COLO668 (cell line): ENCODE results near the gene RBFOX2.

Experiments used
- DNase-seq: peaks from one replicate; lab custom pipeline; 2025; ENCODE audit not compliant: unreplicated experiment; lab: John Stamatoyannopoulos, UW

Gene RBFOX2

DNA sequence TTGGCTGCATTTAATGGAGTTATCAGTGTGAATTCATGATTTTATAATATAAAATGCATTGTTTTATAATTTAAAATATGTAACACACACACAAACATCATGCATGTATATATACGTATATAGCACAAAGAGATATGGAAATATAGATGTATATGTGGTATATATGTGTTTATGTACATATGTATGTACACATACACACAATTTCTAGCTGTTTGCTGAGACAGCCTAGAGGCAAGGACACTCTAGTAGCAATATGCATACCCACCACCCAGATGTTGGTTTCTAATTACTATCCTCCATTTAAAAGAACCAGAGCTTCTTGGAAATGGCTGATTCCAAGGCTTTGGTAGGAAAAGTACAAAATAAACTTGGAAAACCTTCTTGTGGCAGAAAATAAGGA is 50.4 kb downstream of the RBFOX2 start:
- no peak for DNase-seq

DNA sequence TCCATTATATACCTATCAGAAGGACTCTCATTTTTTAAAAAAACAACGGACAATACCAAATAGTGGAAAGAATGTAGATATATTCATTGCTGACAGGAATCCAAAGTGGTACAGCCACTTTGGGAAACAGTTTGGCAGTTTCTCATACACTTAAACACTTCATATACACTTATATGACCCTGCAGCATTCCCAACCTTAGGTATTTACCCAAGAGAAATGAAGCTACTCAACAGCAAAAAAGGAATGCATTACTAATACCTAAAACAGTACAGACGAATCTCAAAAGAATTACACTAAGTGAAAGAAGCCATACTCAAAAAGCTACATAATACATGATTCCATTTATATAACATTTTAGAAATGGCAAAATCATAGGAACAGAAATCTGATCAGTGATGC is 51.5 kb downstream of the RBFOX2 start:
- no peak for DNase-seq

DNA sequence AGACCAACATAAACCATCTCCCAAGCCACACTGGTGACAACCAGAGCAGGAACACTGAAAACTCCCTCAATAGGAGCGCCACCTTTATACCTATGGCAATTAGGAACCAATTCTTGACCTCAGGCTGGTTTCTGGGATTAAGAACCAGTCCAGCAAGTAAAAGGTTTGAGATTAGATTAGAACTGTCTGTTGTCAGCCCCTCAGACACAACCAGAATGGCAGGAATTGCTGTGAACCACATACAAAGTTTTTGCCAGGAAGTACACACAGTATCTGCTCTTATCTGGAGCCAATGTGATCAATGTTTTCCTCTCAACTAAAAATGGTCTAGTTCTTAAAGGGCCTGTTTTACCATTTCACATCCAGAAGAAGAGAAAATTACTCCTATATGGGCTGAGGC is 55.2 kb downstream of the RBFOX2 start:
- no peak for DNase-seq

- DNase-seq: no peak
Observed at GRCh38 chr22:35972559-35972958, 56.1 kb downstream of the RBFOX2 start.

DNA sequence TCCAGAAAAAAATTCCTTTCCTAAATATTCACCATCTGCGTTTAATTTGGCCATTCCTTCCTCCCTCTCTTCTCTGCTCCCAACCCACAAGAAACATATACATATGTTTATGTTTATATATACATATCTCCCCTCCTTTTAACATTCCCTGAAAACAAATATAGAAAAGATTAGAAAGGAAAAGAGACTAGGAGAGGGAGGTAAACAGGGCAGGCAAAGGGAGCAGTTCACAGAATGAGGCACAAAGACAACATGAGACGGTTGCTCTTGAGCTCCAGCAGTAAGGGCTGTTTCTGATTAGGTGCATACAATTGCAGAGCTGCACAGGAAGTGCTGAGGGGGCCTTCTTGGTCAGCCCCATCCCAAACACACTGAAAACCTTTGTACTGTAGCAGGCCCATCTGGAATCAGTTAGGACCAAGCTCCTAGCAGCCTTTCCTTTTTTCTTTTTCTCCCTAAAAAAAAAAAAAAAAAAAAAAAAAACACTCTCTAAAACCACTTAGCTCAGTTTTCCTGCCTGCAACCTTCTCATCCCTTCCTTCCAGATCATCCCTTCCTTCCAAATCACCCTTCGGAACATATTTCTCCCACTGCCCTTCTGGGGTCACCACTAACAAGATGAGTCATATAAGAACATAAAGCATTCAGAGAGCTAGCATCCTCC is 57.0 kb downstream of the RBFOX2 start:
- DNase-seq: peak; percentile 9

GRCh38 chr22:35970616-35971455 is 57.8 kb downstream of the RBFOX2 start:
- DNase-seq: peak; percentile 13

DNA sequence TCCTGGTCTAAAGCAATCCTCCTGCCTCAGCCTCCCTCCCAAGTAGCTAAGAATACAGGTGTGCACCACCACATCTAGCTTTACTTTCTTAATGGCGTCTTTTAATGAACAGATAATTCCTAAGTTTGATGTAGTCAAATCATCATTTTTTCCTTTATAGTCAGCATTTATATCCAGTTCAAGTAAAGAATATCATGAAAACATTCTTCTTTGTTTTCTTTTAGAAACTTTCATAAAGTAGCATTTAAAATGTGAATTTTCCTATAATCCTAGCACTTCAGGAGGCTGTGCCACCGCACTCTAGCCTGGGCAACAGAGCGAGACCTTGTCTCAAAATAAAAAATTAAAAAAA is 61.6 kb downstream of the RBFOX2 start:
- DNase-seq: no peak

- DNase-seq: no peak
Observed at GRCh38 chr22:35966314-35967045, 62.1 kb downstream of the RBFOX2 start.

DNA sequence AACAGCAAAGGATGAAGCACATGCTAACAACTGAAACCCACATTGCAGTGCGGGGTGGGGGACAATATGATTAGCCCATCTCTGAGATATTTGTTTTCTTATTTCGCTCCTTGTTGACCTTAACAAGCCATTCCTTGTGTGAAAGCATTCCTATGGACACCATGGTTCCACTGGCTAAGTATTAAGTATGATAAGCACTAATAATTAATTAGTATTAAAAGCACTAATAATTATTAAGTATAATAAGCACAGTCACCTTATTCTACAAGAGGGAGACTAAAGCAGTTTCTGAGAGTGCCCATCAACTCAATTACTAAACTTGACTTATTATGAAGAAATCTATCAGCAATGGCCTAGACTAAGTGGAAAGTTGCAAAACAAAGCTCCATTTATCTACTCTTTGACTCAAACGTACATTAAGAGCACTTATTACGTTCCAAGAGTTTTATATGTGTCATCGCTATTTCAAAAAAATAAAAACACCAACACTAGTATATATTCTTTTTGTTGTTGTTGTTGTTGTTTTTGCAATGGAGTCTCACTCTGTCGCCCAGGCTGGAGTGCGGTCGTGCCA is 65.3 kb downstream of the RBFOX2 start:
- DNase-seq: no peak

GRCh38 chr22:35961480-35962295 is 66.9 kb downstream of the RBFOX2 start:
- peak; percentile 6 for DNase-seq

GRCh38 chr22:35960854-35961253 is 67.8 kb downstream of the RBFOX2 start:
- DNase-seq: no peak

DNA sequence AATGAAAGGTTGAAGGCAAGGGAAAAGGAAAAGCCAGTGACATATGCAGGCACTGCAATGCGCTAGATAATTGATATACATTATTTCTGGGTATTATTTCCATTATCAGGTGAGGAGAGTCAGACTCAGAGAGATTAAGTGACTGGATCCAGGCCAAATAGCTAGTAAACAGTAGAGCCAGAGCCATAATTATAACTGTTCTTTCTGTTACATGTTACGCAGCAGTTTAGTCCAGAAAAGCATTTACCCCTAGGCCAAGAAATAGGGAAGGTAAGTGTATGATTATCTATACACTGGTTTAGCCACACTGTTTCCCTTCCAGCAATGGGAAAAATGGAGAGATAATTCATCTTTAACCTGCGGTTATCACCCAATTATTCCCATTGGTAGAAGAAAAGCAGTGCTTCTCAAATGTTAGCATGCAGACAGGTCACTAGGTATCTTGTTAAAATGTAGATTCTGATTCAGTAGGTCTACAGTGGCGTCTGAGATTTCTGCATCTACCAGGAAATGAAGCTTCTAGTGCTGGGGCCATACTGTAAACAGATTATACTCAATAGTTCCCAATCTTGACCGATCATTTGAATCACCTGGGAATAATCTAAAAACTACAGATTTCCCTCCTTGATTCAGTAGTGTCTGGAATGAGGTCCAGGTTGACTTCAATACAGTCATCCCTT is 69.4 kb downstream of the RBFOX2 start:
- DNase-seq: no peak

DNA sequence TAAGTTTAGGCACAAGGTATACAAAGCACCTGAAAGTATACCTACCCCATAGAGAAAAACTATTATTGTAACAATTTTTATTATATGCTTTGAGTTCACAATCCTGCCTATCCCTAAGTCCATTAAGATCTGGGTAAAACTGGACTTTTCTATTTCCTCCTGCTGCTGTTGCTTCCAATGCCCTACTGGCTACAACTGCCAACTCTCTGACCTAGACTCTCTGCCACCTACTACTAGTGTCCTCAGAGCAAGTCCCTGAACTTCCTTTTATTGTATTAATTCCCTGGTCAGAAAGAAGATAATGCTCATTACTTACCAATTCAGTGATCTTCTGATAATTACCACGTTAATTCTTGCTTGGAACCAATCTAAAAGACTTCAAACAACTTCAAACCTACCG is 70.3 kb downstream of the RBFOX2 start:
- DNase-seq: no peak

DNA sequence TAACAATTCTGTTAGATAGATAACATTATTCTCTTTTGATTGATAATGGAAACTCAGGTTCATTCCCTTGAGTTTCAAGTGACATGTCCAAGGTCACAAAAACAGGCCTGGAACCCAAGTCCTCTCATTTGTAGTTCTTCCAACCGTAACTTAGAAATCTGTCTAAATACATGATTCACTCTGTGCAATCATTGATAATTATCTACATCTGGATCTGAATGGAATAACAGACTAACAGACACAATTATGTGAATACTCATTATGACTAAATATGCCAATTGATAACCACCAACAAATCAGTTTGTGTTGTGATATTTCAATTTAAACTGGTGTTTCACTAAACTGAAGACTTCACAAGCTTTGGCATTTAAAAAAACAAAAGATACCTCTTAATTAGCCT is 71.0 kb downstream of the RBFOX2 start:
- DNase-seq: no peak

GRCh38 chr22:35956850-35957249 is 71.8 kb downstream of the RBFOX2 start:
- no peak for DNase-seq

- no peak for DNase-seq
Observed at GRCh38 chr22:35955546-35955945, 73.1 kb downstream of the RBFOX2 start.

- no peak for DNase-seq
Observed at GRCh38 chr22:35952576-35952975, 76.0 kb downstream of the RBFOX2 start.

- DNase-seq: no peak
Observed at GRCh38 chr22:35950262-35950661, 78.4 kb downstream of the RBFOX2 start.

GRCh38 chr22:35949243-35949642 is 79.4 kb downstream of the RBFOX2 start:
- DNase-seq: no peak

- no peak for DNase-seq
Observed at GRCh38 chr22:35947794-35948425, 80.7 kb downstream of the RBFOX2 start.
